K562 (cell line): ENCODE data around the gene DTD1. TPM values are rescaled to one million over a fixed set of nuclear protein-coding genes. Genes with fewer than 3 reads are reported as not detected.

Source experiments
- BMI1 ChIP-seq: fragments of 150-350 bp; IDR thresholded peaks from 2 replicates; pipeline ENCODE4 v1.6.1; 2014; ENCODE audit warnings: low read length
- CAMTA2 ChIP-seq: fragments of 250-450 bp; sonication (Bioruptor Pico); conservative IDR thresholded peaks from 2 replicates; pipeline ENCODE4 v1.5.1; 2022
- E2F3 ChIP-seq: fragments of 250-450 bp; sonication (Bioruptor Pico); IDR thresholded peaks from 2 replicates; pipeline ENCODE4 v1.4.0; 2020; ENCODE audit warnings: mild to moderate bottlenecking
- E2F8 ChIP-seq: fragments of 450-650 bp; IDR thresholded peaks from 2 replicates; pipeline ENCODE4 v1.7.1; 2018; ENCODE audit warnings: mild to moderate bottlenecking, low read depth; ENCODE audit not compliant: partially characterized antibody
- KAT2B ChIP-seq: IDR thresholded peaks from one replicate; pipeline ENCODE4 v1.6.1; 2012; ENCODE audit warnings: low read depth, mild to moderate bottlenecking, control low read depth, inconsistent platforms, low read length, moderate library complexity
- MCM7 ChIP-seq, 2 experiments: fragments of 450-650 bp; IDR thresholded peaks; 2 replicates each; pipeline ENCODE4 v1.6.1; 2016 to 2018
- PHF8 ChIP-seq: fragments of 200-600 bp; sonication (generic); IDR thresholded peaks from 2 replicates; pipeline ENCODE4 v1.6.1; 2012; ENCODE audit warnings: mixed run types, mild to moderate bottlenecking, inconsistent platforms, low read length, moderate library complexity, borderline replicate concordance
- POLR3A ChIP-seq: IDR thresholded peaks from 2 replicates; pipeline ENCODE4 v1.6.1; 2011; ENCODE audit warnings: borderline replicate concordance, mild to moderate bottlenecking, moderate library complexity; ENCODE audit not compliant: insufficient read length, insufficient read depth; ENCODE audit errors: extremely low read depth
- RBBP5 ChIP-seq: fragments of 200-600 bp; sonication (generic); IDR thresholded peaks from 2 replicates; pipeline ENCODE4 v1.6.1; 2012; ENCODE audit warnings: borderline replicate concordance, mild to moderate bottlenecking, low read length, control low read depth, inconsistent platforms; ENCODE audit not compliant: insufficient read depth, poor library complexity, severe bottlenecking
- SETDB1 ChIP-seq: IDR thresholded peaks from one replicate; pipeline ENCODE4 v1.6.1; 2012; ENCODE audit warnings: low read length, control low read depth, inconsistent platforms
- SNAPC5 ChIP-seq: fragments of 250-450 bp; sonication (Bioruptor Pico); IDR thresholded peaks from 2 replicates; pipeline ENCODE4 v1.8.0; 2021; ENCODE audit warnings: moderate library complexity, mild to moderate bottlenecking, inconsistent platforms
- ZNF217 ChIP-seq: sonication (generic); formaldehyde crosslinking; IDR thresholded peaks from 2 replicates; pipeline ENCODE4 v1.8.0; 2022; ENCODE audit warnings: mild to moderate bottlenecking, missing genetic modification reagents
- ZNF583 ChIP-seq: fragments of 250-450 bp; sonication (Bioruptor Pico); IDR thresholded peaks from 2 replicates; pipeline ENCODE4 v1.4.0; 2020
- polyA plus RNA-seq, 8 experiments: library from polyadenylated mRNA; depleted of rRNA in 4 of 8; stranded (reverse) in 5 of 8; unstranded in 3 of 8; fragments of >200 nt; fragmentation: Nextera tagmentation in 2 of 8; fragmentation: Illumina TruSeq in 1 of 8; extraction: Ambion mirVana in 2 of 8; extraction: Trizol in 1 of 8; gene quantifications; 2 replicates each; pipeline versions ENCODE4 v1.2.1 to v1.2.3, GENCODE V29; 2011 to 2014; ENCODE audit warnings: inconsistent platforms in 1 of 8, missing spikeins in 1 of 8
- total RNA-seq, 7 experiments: library from RNA; depleted of rRNA in 6 of 7; stranded (reverse); fragments of >200 nt in 6 of 7; fragmentation: Illumina TruSeq in 2 of 7; extraction: Trizol in 2 of 7; gene quantifications; 2 replicates each; pipeline versions ENCODE4 v1.2.1 to v1.2.3, GENCODE V29; 2011 to 2021; ENCODE audit warnings: low replicate concordance in 1 of 7
- TF ChIP-seq, protein P1 (sequence below), 2 experiments: IDR thresholded peaks in 1 of 2; conservative IDR thresholded peaks in 1 of 2; 2 replicates each; pipeline ENCODE4 v1.6.1; 2016; ENCODE audit warnings: low read depth in 2 of 2, mild to moderate bottlenecking in 1 of 2, missing compliant biosample characterization in 1 of 2, missing genetic modification characterization in 1 of 2, moderate library complexity in 1 of 2

DTD1 gene
- total and polyA plus RNA-seq, 9 of the 15 experiments (the other 6 are each of a cell fraction or from before 2014, with no cell fraction given), result 5.7 to 28.6 (median 26.8) TPM

DNA sequence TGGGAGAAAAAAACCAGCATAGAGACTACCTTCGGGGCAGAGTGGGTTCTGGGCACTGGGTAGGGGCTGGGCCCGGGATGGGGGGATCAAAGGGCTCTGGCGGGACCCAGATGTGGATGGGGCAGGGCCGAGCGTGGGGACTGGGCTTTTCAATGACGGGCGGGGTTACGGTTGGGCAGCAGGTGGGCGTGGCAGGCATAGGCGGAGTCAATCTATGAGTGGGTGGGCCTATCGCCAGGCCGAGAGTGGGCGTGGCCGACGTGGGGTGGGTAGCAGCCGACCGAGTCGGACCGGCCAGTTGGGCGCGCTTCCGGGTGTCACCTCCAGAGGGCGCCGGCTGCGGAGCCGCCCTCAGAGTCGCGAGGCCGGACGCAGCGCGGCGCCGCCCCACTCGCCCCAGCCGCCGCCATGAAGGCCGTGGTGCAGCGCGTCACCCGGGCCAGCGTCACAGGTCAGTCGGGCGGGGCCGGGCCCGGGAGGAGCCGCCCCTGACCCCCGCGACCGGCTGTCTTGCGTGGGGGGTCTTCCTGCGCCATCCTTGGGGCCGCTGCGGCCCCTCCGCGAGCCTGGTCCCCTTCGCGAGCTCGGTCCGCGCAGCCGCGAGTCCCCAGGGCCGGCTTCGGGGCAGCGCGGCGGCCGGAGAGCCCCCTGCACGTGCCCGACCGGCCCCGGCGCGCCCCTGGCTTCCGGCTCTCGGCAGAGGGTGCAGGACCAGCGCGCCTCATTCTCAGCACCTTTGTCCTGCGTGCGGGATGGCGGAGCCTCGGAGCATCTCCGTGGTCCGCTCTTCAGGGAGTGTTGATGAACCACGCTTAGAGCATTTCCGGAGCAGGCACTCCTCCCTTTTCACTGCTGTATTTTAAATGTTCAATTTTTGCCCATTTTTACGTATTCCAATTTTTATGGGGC, at the start of gene DTD1 (continued):
- TF ChIP-seq, protein P1, sequence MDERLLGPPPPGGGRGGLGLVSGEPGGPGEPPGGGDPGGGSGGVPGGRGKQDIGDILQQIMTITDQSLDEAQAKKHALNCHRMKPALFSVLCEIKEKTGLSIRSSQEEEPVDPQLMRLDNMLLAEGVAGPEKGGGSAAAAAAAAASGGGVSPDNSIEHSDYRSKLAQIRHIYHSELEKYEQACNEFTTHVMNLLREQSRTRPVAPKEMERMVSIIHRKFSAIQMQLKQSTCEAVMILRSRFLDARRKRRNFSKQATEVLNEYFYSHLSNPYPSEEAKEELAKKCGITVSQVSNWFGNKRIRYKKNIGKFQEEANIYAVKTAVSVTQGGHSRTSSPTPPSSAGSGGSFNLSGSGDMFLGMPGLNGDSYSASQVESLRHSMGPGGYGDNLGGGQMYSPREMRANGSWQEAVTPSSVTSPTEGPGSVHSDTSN (CRISPR knock-in tag; IDR thresholded peaks at IDR 0.05; ENCODE audit: low read depth), result no peak
- TF ChIP-seq, protein P1 (tag; conservative IDR thresholded peaks at IDR 0.05; ENCODE audit: low read depth), result no peak
- TF ChIP-seq BMI1 (no peak), ZNF217 (CRISPR knock-in tag) (no peak), ZNF583 (CRISPR knock-in tag) (no peak), MCM7 (IDR thresholded peaks at IDR 0.05) (no peak), SETDB1 (no peak), RBBP5 (peak; percentile 62), E2F8 (no peak), E2F3 (CRISPR knock-in tag) (no peak), POLR3A (no peak), SNAPC5 (no peak), KAT2B (no peak), CAMTA2 (CRISPR knock-in tag) (no peak), PHF8 (peak; percentile 67; the same call in 1 of the 2 replicates)
